ENCODE data around the gene JAM2. TPM values are rescaled to one million over a fixed set of nuclear protein-coding genes. Genes with fewer than 3 reads are reported as not detected.

JAM2 gene
- polyA plus RNA-seq, 1 donor from 2014 or later: 1.1 TPM

DNA sequence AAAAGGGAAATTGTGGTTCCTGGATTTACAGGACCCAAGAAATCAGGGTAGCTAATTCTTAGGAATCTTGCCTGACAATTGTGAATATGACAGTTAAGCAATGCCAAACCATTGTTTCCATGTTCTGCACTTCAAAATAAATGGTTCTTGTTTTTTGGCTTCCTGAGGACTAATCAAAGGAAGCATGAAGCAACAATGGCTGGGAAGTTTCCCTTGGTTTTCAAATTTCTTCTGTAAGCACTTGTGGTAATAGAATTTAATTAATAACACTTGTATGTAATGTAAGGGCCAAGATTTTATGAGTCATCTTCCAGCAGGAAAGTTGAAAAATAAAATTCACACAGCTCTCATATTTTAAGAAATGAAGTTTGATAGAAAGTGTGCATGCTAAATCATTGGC is 31.7 kb downstream of the JAM2 start:
- Histone ChIP-seq H3K9me3 (ENCODE audit: low read length) (no peaks in the 10 kb centered on the region), H3K27ac (ENCODE audit: low read length) (no peak overlapping the region), H3K27me3 (ENCODE audit: insufficient read depth, low read depth, low read length) (no peaks in the 10 kb centered on the region), H3K4me2 (ENCODE audit: low read length) (no peak overlapping the region), H3K79me2 (replicated peaks; ENCODE audit: insufficient read depth, low read length) (no peaks in the 10 kb centered on the region), H3F3A (ENCODE audit: insufficient read depth, low read length, poor library complexity, severe bottlenecking) (no peaks in the 10 kb centered on the region), H3K36me3 (ENCODE audit: insufficient read depth, low read length) (no peaks in the 10 kb centered on the region), H3K4me3 (ENCODE audit: low read length) (no peak overlapping the region), H3K9ac (ENCODE audit: low read length) (no peak overlapping the region), H2AFZ (ENCODE audit: low read depth, low read length) (no peak overlapping the region), H3K9me2 (ENCODE audit: insufficient read depth, low read length) (no peaks in the 10 kb centered on the region), H4K20me1 (ENCODE audit: insufficient read depth) (no peaks in the 10 kb centered on the region)
- TF ChIP-seq EP300 (conservative IDR thresholded peaks at IDR 0.05; ENCODE audit: poor library complexity, severe bottlenecking): no peak

GRCh38 chr21:25676451-25676850 is 37.4 kb downstream of the JAM2 start:
- Histone ChIP-seq H3K79me2 (replicated peaks; ENCODE audit: insufficient read depth, low read length) (no peaks in the 10 kb centered on the region), H3K9me2 (ENCODE audit: insufficient read depth, low read length) (no peaks in the 10 kb centered on the region), H3K4me3 (ENCODE audit: low read length) (no peak overlapping the region), H3K36me3 (ENCODE audit: insufficient read depth, low read length) (no peaks in the 10 kb centered on the region), H3F3A (ENCODE audit: insufficient read depth, low read length, poor library complexity, severe bottlenecking) (no peaks in the 10 kb centered on the region), H3K9me3 (ENCODE audit: low read length) (no peaks in the 10 kb centered on the region), H4K20me1 (ENCODE audit: insufficient read depth) (no peaks in the 10 kb centered on the region), H3K9ac (ENCODE audit: low read length) (no peak overlapping the region), H2AFZ (ENCODE audit: low read depth, low read length) (no peak overlapping the region), H3K27ac (ENCODE audit: low read length) (no peak overlapping the region), H3K4me2 (ENCODE audit: low read length) (no peak overlapping the region), H3K27me3 (ENCODE audit: insufficient read depth, low read depth, low read length) (no peaks in the 10 kb centered on the region)
- TF ChIP-seq RAD21 (conservative IDR thresholded peaks at IDR 0.05): no peak
- TF ChIP-seq POLR2AphosphoS5 (IDR thresholded peaks at IDR 0.05): no peak
- TF ChIP-seq CTCF (IDR thresholded peaks at IDR 0.05; ENCODE audit: poor library complexity, severe bottlenecking): no peak
- no peak for TF ChIP-seq EZH2 (IDR thresholded peaks at IDR 0.05; ENCODE audit: borderline replicate concordance, insufficient read depth, low read length, poor library complexity, severe bottlenecking)
- TF ChIP-seq EP300 (conservative IDR thresholded peaks at IDR 0.05; ENCODE audit: poor library complexity, severe bottlenecking): no peak
- TF ChIP-seq TAF1 (IDR thresholded peaks at IDR 0.05; ENCODE audit: low read depth): no peak
- no peak for TF ChIP-seq REST (IDR thresholded peaks at IDR 0.05; ENCODE audit: borderline replicate concordance)
- TF ChIP-seq MXI1 (conservative IDR thresholded peaks at IDR 0.05; ENCODE audit: poor library complexity, severe bottlenecking): no peak
- no peak for TF ChIP-seq SMC3 (conservative IDR thresholded peaks at IDR 0.05; ENCODE audit: poor library complexity)

- Histone ChIP-seq H3K4me3 (ENCODE audit: low read length) (no peak overlapping the region), H4K20me1 (ENCODE audit: insufficient read depth) (no peaks in the 10 kb centered on the region), H3K27ac (ENCODE audit: low read length) (no peak overlapping the region), H3K9me2 (ENCODE audit: insufficient read depth, low read length) (no peaks in the 10 kb centered on the region), H3K9ac (ENCODE audit: low read length) (no peak overlapping the region), H3K36me3 (ENCODE audit: insufficient read depth, low read length) (no peaks in the 10 kb centered on the region), H3K4me2 (ENCODE audit: low read length) (no peak overlapping the region), H3K79me2 (replicated peaks; ENCODE audit: insufficient read depth, low read length) (no peaks in the 10 kb centered on the region), H3F3A (ENCODE audit: insufficient read depth, low read length, poor library complexity, severe bottlenecking) (no peaks in the 10 kb centered on the region), H3K9me3 (ENCODE audit: low read length) (no peaks in the 10 kb centered on the region), H3K27me3 (ENCODE audit: insufficient read depth, low read depth, low read length) (no peaks in the 10 kb centered on the region), H2AFZ (ENCODE audit: low read depth, low read length) (no peak overlapping the region)
- TF ChIP-seq RAD21 (conservative IDR thresholded peaks at IDR 0.05): no peak
- no peak for TF ChIP-seq EP300 (conservative IDR thresholded peaks at IDR 0.05; ENCODE audit: poor library complexity, severe bottlenecking)
- TF ChIP-seq CTCF (IDR thresholded peaks at IDR 0.05; ENCODE audit: poor library complexity, severe bottlenecking): no peak
- TF ChIP-seq POLR2AphosphoS5 (IDR thresholded peaks at IDR 0.05): no peak
- no peak for TF ChIP-seq MXI1 (conservative IDR thresholded peaks at IDR 0.05; ENCODE audit: poor library complexity, severe bottlenecking)
- no peak for TF ChIP-seq EZH2 (IDR thresholded peaks at IDR 0.05; ENCODE audit: borderline replicate concordance, insufficient read depth, low read length, poor library complexity, severe bottlenecking)
- no peak for TF ChIP-seq TAF1 (IDR thresholded peaks at IDR 0.05; ENCODE audit: low read depth)
- TF ChIP-seq SMC3 (conservative IDR thresholded peaks at IDR 0.05; ENCODE audit: poor library complexity): no peak
- TF ChIP-seq REST (IDR thresholded peaks at IDR 0.05; ENCODE audit: borderline replicate concordance): no peak
These were observed 43.3 kb downstream of the JAM2 start for GRCh38 chr21:25682382-25682781.
